ENCODE data around the gene SMIM43. TPM values are rescaled to one million over a fixed set of nuclear protein-coding genes. Genes with fewer than 3 reads are reported as not detected.

Gene SMIM43
- total and polyA plus RNA-seq, 9 of the 15 experiments (the other 6 are each of a cell fraction or from before 2014, with no cell fraction given) = not detected

GRCh38 chr4:121769341-121769740 is 4.4 kb upstream of the SMIM43 start (continued):
- TF ChIP-seq BRF2 (IDR thresholded peaks at IDR 0.05; ENCODE audit: borderline replicate concordance, insufficient read depth, insufficient read length) (no peak), CBX2 (IDR thresholded peaks at IDR 0.05; ENCODE audit: insufficient read depth, low read length, poor library complexity, severe bottlenecking) (no peak), FOSL1 (tag; conservative IDR thresholded peaks at IDR 0.05) (no peak), ZNF134 (CRISPR knock-in tag; conservative IDR thresholded peaks at IDR 0.05) (no peak), ZC3H11A (IDR thresholded peaks at IDR 0.05; ENCODE audit: low read depth, low read length) (no peak), TAL1 (IDR thresholded peaks at IDR 0.05) (no peak), HINFP (tag; conservative IDR thresholded peaks at IDR 0.05; ENCODE audit: low read depth) (no peak), ZBTB5 (IDR thresholded peaks at IDR 0.05) (no peak), ZNF551 (CRISPR knock-in tag; IDR thresholded peaks at IDR 0.05) (no peak), XRCC3 (IDR thresholded peaks at IDR 0.05) (no peak)
